ENCODE data around the gene KHK. TPM values are rescaled to one million over a fixed set of nuclear protein-coding genes. Genes with fewer than 3 reads are reported as not detected.

Gene KHK
- total RNA-seq, 1 donor from 2014 or later = 9.3 TPM

DNA sequence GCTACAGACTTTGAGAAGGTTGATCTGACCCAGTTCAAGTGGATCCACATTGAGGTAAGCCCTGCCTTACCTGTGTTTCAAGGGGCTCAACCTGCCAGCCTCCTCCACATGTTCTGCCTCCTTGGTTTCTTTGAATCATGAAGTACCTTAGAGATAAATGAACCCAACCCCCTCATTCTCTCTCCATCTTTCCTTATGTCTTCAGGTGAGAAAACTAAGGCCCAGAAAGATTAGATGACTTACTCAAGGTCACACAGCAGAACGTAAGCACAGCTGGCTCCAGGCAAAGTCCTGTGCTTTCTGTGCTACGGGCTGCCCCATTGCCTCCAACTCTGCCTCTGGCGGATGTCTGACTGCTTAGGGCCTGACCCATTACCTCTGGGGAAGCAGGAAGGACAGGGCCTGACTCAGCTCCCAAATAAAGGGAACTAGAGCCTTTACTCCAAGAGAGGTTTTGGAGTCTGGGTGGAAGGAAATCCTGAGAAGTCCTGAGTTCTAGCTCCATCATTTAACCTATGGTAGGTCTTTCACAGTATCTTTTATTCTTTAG, 10.3 kb downstream of the KHK start:
- Histone ChIP-seq H3K27ac (no peak overlapping the region), H3K9me3 (no peaks in the 10 kb centered on the region), H3K4me3 (no peak overlapping the region), H3K36me3 (no peaks in the 10 kb centered on the region), H3K27me3 (no peaks in the 10 kb centered on the region), H3K4me1 (peaks cover 8% of the 10 kb centered on the region)
- TF ChIP-seq, protein P1, sequence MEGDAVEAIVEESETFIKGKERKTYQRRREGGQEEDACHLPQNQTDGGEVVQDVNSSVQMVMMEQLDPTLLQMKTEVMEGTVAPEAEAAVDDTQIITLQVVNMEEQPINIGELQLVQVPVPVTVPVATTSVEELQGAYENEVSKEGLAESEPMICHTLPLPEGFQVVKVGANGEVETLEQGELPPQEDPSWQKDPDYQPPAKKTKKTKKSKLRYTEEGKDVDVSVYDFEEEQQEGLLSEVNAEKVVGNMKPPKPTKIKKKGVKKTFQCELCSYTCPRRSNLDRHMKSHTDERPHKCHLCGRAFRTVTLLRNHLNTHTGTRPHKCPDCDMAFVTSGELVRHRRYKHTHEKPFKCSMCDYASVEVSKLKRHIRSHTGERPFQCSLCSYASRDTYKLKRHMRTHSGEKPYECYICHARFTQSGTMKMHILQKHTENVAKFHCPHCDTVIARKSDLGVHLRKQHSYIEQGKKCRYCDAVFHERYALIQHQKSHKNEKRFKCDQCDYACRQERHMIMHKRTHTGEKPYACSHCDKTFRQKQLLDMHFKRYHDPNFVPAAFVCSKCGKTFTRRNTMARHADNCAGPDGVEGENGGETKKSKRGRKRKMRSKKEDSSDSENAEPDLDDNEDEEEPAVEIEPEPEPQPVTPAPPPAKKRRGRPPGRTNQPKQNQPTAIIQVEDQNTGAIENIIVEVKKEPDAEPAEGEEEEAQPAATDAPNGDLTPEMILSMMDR (IDR thresholded peaks at IDR 0.05) = no peak
- TF ChIP-seq POLR2AphosphoS5 (IDR thresholded peaks at IDR 0.05; ENCODE audit: insufficient read depth in 1 of 2, low read depth in 1 of 2) = no peak
- no peak for TF ChIP-seq POLR2A (IDR thresholded peaks at IDR 0.05)
- intact Hi-C loops (cut with DNase I) = loop anchor here (2.0 to 5.0 kb wide), 2 partner anchors 72 to 185 kb away; partner anchors contain the start of gene TRIM54
- no peak for DNase-seq (ENCODE audit: extremely low spot score in 2 of 2)

- Histone ChIP-seq H3K9me3 (no peaks in the 10 kb centered on the region), H3K27ac (no peak overlapping the region), H3K27me3 (no peaks in the 10 kb centered on the region), H3K36me3 (no peaks in the 10 kb centered on the region), H3K4me3 (no peak overlapping the region), H3K4me1 (peaks cover 8% of the 10 kb centered on the region)
- intact Hi-C loops (cut with DNase I) = loop anchor here (2.0 to 5.0 kb wide), 2 partner anchors 71 to 185 kb away; partner anchors contain the start of gene TRIM54
- no peak for DNase-seq (ENCODE audit: extremely low spot score in 2 of 2)
- TF ChIP-seq, protein P1 (IDR thresholded peaks at IDR 0.05) = no peak
- no peak for TF ChIP-seq POLR2AphosphoS5 (IDR thresholded peaks at IDR 0.05; ENCODE audit: insufficient read depth in 1 of 2, low read depth in 1 of 2)
- no peak for TF ChIP-seq POLR2A (IDR thresholded peaks at IDR 0.05)
These were observed 10.8 kb downstream of the KHK start for GRCh38 chr2:27097341-27097740.

- H3K27me3 ChIP-seq = no peaks in the 10 kb centered on the region
- H3K36me3 ChIP-seq = no peaks in the 10 kb centered on the region
- no peak overlapping the region for H3K4me3 ChIP-seq
- H3K4me1 ChIP-seq = peaks cover 8% of the 10 kb centered on the region
- H3K9me3 ChIP-seq = no peaks in the 10 kb centered on the region
- no peak for DNase-seq (ENCODE audit: extremely low spot score in 2 of 2)
- intact Hi-C loops (cut with DNase I) = loop anchor here (5.0 kb wide), 1 partner anchor 183 kb away; the partner anchor contains the start of gene TRIM54
- no peak overlapping the region for H3K27ac ChIP-seq
- no peak for TF ChIP-seq POLR2AphosphoS5 (IDR thresholded peaks at IDR 0.05; ENCODE audit: insufficient read depth in 1 of 2, low read depth in 1 of 2)
- no peak for TF ChIP-seq POLR2A (IDR thresholded peaks at IDR 0.05)
These were observed 12.9 kb downstream of the KHK start for GRCh38 chr2:27099334-27099955.

GRCh38 chr2:27100036-27100435, 13.5 kb downstream of the KHK start:
- no peaks in the 10 kb centered on the region for H3K27me3 ChIP-seq
- no peak overlapping the region for H3K27ac ChIP-seq
- no peaks in the 10 kb centered on the region for H3K36me3 ChIP-seq
- TF ChIP-seq, protein P1 (IDR thresholded peaks at IDR 0.05) = no peak
- no peak for TF ChIP-seq POLR2AphosphoS5 (IDR thresholded peaks at IDR 0.05; ENCODE audit: insufficient read depth in 1 of 2, low read depth in 1 of 2)
- TF ChIP-seq POLR2A (IDR thresholded peaks at IDR 0.05) = no peak
- DNase-seq (ENCODE audit: extremely low spot score in 2 of 2) = no peak
- no peaks in the 10 kb centered on the region for H3K9me3 ChIP-seq
- peaks cover 8% of the 10 kb centered on the region for H3K4me1 ChIP-seq
- no peak overlapping the region for H3K4me3 ChIP-seq
- intact Hi-C loops (cut with DNase I) = loop anchor here (5.0 kb wide), 1 partner anchor 92 kb away; no protein-coding TSS in a partner anchor

GRCh38 chr2:27102329-27102728, 15.8 kb downstream of the KHK start:
- intact Hi-C loops (cut with DNase I) = loop anchor here (5.0 kb wide), 1 partner anchor 90 kb away; no protein-coding TSS in a partner anchor
- H3K4me3 ChIP-seq = no peak overlapping the region
- H3K9me3 ChIP-seq = no peaks in the 10 kb centered on the region
- DNase-seq (ENCODE audit: extremely low spot score in 2 of 2) = no peak
- no peaks in the 10 kb centered on the region for H3K27me3 ChIP-seq
- no peaks in the 10 kb centered on the region for H3K4me1 ChIP-seq
- H3K36me3 ChIP-seq = no peaks in the 10 kb centered on the region
- TF ChIP-seq POLR2AphosphoS5 (IDR thresholded peaks at IDR 0.05; ENCODE audit: insufficient read depth in 1 of 2, low read depth in 1 of 2) (no peak), POLR2A (IDR thresholded peaks at IDR 0.05) (no peak)
- TF ChIP-seq, protein P1 (IDR thresholded peaks at IDR 0.05) = no peak
- H3K27ac ChIP-seq = no peak overlapping the region
